GM18520 (cell line): Measurements from ENCODE around the gene CPA1.

ENCODE experiments used
- ATAC-seq: cut with Tn5 transposase; IDR thresholded peaks from one replicate; pipeline ENCODE4 v1.9.1; 2021; ENCODE audit not compliant: unreplicated experiment

Gene CPA1

GRCh38 chr7:130353196-130353595 is 27.1 kb upstream of the CPA1 start:
- ATAC-seq = no peak

DNA sequence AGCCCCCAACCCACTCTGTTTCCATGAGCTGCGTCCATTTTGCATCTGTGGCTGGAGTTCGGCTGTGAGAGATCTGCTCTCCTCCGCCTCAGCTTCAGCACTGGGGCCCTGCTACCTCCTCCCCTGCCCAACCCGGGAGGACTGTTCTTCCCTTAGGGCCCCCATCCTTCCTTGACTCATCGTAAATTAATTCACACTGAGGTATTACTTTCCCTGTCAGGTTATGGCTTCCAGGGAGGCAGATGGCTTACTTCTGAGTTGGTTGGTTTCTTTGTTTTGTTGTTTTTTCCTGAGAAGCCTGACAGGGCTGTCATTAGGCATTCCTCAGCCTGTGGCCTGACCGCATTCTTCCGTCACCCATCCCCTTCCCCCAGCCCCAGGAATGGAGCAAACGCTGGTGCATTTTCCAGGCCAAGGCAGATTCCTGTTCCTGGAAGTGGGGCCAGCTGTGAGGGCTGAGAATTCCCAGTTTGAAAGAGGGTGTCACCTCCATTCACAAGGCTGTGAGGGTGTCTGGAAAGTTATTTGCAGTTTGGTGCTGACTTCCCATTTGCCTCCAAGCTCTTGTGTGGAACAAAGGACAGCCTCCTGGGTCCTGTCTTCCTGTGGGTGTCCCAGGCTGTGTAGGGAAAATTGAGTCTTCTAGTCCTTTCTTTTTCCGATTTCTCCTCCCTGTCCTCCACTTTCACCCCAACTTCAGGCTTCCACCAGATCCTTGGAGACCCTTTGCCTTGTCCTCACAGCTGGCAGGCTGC is 24.0 kb upstream of the CPA1 start:
- ATAC-seq = no peak

- ATAC-seq = no peak
These were observed 23.2 kb upstream of the CPA1 start for GRCh38 chr7:130356876-130357611.

- ATAC-seq = no peak
These were observed 21.8 kb upstream of the CPA1 start for GRCh38 chr7:130358471-130358870.

DNA sequence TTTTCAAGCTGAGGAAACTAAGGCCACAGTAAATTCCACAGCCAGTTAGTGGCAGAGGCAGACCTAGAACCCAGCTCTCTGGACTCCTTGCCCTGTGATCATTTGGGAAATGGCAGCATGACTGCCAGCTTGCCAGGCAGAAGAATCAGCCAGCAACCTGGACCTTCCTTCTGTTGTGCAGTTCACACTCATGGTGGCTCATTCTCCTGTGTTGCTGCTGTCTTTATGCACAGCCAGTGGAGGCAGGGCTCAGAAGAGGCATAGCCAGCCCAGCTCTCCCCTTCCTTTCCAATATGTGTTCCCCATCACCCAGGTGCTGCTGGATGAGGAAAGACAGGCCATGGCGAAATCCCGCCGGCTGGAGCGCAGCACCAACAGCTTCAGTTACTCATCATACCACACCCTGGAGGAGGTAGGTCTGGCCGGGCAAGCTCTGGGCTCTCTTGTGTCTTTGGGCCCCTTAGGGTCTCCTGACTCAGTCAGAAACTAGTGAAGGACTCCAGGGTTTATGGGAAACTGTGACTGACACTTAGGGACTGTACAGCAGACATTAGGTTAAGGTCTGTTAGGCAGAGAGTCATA is 20.9 kb upstream of the CPA1 start:
- no peak for ATAC-seq

- ATAC-seq = no peak
These were observed 19.8 kb upstream of the CPA1 start for GRCh38 chr7:130360518-130360917.

DNA sequence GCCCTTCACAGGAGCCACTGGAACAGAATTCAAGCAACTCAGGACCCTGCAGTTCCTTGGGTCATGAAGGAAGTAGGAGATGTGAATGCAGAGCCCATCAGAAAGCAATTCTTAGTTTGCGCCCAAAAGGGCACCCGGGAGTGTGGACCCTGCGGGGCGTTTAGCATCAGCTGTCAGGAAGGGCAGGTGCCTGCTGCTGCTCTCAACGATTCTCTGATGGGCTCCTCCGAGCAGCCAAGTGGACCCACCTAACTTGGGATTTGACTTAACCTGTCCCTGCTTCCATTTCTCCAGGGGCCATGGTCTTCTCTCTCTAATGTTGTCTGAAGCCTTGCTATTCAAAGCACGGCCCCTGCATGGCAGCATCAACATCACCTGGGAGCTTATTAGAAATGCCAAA is 18.6 kb upstream of the CPA1 start:
- ATAC-seq = no peak

DNA sequence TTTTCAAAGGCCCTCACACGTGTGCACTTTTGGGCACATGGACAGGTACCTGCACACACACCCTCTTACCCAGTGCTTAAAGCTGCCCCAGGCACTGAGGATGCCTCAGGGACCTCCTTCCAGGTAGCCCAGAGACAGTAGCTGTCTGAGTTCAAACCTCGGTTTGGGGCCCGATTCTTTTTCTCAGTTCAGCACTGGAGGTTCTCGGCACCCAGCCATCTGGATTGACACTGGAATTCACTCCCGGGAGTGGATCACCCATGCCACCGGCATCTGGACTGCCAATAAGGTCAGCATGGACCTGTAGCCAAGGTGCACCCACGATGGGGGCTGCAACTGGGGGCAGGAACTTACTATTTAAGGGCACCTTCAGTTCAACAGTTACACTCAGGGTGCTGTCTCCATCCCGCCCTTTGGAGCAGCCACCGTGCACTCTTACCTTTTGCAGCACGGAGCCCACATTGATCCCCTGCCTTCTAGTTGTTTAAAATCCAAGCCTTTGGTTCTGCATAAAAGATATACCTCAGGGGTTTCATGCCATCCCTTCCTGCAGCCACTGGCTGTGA is 18.0 kb upstream of the CPA1 start:
- no peak for ATAC-seq

- ATAC-seq = peak; percentile 72
These were observed 17.1 kb upstream of the CPA1 start for GRCh38 chr7:130363026-130363847.

DNA sequence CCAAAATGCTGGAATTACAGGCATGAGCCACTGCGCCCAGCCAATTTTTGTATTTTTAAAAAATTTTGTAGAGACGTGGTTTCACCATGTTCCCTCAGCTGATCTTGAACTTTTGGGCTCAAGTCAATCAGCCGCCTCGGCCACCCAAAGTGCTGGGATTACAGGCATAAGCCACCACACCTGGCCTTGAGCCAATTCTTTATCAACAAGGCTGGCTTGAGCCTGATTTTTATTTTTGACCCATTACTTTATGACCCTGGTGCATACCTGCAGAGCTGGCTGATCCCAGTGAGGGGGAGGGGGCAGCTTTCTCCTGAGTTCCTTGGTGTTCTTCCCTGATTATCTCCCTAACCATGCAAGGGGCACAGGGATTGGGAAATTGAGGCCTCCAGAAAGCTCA is 15.8 kb upstream of the CPA1 start:
- no peak for ATAC-seq

- ATAC-seq = no peak
These were observed 15.2 kb upstream of the CPA1 start for GRCh38 chr7:130365088-130365487.

DNA sequence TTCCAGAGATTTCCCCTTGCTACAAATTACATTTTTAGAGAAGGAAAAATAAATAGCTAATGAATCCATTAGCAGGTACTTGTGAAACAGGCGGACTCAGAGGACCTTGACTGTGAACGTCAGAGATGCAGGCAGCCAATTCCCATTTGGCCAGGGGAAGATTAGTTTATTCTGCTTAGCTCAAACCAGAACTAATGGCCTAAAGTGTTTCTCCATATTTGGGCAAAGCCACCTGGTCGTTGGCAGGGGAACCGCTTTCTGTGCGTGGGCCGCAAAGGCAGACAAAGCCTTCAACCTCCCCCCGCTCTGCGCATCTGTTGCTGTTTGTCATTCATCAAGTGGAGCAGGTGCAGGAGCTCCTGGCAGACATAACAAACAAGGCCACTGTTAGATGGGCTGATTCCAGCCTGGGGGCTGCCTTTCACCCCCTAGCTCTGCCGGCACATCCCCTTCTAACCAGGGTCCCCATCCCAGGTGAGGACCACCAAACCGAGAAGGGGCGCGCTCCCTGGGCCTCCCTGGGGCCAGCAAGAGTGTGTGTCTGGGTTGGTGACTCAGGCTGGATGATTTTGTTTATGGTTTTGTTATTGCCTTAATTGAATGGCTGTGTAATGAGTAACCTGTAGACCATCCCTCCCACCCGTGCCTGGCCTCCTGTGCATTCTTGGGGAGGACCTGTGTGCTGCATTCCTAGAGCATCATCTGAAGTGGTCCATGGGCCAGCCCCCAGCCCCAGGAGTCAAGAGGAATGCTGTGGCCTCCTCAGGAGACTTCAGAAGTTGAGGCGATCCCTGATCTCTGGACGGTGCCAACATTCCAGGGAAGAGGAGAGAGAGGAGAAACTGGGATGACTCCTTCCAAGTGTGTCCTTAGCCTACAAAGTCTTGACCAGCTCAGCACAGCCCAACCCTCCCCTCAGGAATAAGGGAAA is 14.5 kb upstream of the CPA1 start:
- no peak for ATAC-seq

DNA sequence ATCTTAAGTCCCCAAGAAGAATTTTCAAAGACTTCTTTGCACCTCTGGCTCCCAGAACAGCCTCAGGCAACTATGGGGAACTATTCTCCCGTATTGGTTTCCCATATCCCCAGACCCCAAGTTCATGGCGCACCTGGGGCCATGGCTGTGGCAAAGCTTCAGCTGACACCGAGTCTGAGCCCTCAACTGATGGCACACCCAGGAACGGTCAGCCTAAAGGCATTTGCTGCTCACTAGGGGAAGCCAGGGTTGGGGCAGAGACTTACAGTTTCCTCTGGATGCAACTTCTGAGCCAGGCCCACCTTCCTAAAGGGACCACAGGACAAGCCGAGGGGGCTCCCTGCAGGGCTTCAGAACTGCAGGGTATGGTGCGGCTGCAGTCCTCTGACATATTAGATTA is 13.7 kb upstream of the CPA1 start:
- no peak for ATAC-seq

GRCh38 chr7:130367088-130367755 is 13.1 kb upstream of the CPA1 start:
- no peak for ATAC-seq

GRCh38 chr7:130367836-130368746 is 12.2 kb upstream of the CPA1 start:
- no peak for ATAC-seq

DNA sequence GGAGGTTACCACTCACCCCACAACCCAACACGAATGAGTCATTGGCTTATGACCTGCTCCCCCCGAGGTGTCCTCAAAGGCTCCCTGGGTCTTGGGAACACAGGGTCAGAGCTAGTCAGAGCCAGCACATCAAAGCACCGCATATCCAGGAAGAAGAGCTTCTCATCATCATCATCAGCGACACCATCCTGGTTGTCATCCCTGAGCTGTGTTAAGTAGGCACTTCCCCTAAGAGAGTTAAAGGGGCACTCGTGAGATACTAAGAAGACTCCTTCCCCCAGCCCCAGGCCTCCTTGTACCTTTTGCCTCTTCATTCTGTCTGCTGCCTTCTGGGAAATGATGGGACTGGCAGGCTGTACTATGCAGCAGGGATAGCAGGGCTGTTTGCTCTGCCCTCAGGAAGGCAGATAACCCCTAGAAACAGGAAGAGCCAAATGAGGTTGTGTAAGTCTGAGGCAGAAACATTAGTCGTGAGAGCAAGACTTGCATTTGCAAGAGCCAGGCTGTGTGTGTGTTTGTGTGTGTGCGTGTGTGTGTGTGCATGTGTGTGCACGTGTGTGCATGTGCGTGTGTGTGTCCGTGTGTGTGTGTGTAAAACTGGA is 11.1 kb upstream of the CPA1 start:
- no peak for ATAC-seq

GRCh38 chr7:130369831-130370550 is 10.3 kb upstream of the CPA1 start:
- no peak for ATAC-seq
